ENCODE data around the gene IFT25.

The IFT25 gene

GRCh38 chr1:53929246-53929960 lies 16.1 kb downstream of the IFT25 start:
- no peak for DNase-seq (ENCODE audit: low read depth)

- DNase-seq (ENCODE audit: low read depth) = no peak
Measured at GRCh38 chr1:53927376-53927881, 18.1 kb downstream of the IFT25 start.

- no peak for DNase-seq (ENCODE audit: low read depth)
Measured at GRCh38 chr1:53919675-53920066, 25.8 kb downstream of the IFT25 start.

GRCh38 chr1:53918343-53918742 lies 27.2 kb downstream of the IFT25 start:
- no peak for DNase-seq (ENCODE audit: low read depth)

- DNase-seq (ENCODE audit: low read depth) = no peak
Measured at GRCh38 chr1:53913352-53914033, 32.0 kb downstream of the IFT25 start.

- no peak for DNase-seq (ENCODE audit: low read depth)
Measured at GRCh38 chr1:53911442-53911841, 34.1 kb downstream of the IFT25 start.

- DNase-seq (ENCODE audit: low read depth) = no peak
Measured at GRCh38 chr1:53909946-53910345, 35.6 kb downstream of the IFT25 start.

GRCh38 chr1:53906121-53906520 lies 39.4 kb downstream of the IFT25 start:
- DNase-seq (ENCODE audit: low read depth) = no peak

- DNase-seq (ENCODE audit: low read depth) = no peak
Measured at GRCh38 chr1:53905509-53905908, 40.0 kb downstream of the IFT25 start.

- DNase-seq (ENCODE audit: low read depth) = no peak
Measured at GRCh38 chr1:53902235-53903138, 43.0 kb downstream of the IFT25 start.

- no peak for DNase-seq (ENCODE audit: low read depth)
Measured at GRCh38 chr1:53899708-53900107, 45.8 kb downstream of the IFT25 start.

GRCh38 chr1:53899206-53899628 lies 46.3 kb downstream of the IFT25 start:
- DNase-seq (ENCODE audit: low read depth) = no peak

GRCh38 chr1:53896635-53897229 lies 48.8 kb downstream of the IFT25 start:
- DNase-seq (ENCODE audit: low read depth) = peak; percentile 85

- no peak for DNase-seq (ENCODE audit: low read depth)
Measured at GRCh38 chr1:53895421-53895820, 50.1 kb downstream of the IFT25 start.

GRCh38 chr1:53894644-53895043 lies 50.9 kb downstream of the IFT25 start:
- no peak for DNase-seq (ENCODE audit: low read depth)

- no peak for DNase-seq (ENCODE audit: low read depth)
Measured at GRCh38 chr1:53893999-53894636, 51.4 kb downstream of the IFT25 start, which contains the start of gene DIO1. DIO1 (plus strand) TSS chr1:53894187; CDS start chr1:53894211, 24 bp downstream.

GRCh38 chr1:53892911-53893310 lies 52.6 kb downstream of the IFT25 start:
- no peak for DNase-seq (ENCODE audit: low read depth)

- no peak for DNase-seq (ENCODE audit: low read depth)
Measured at GRCh38 chr1:53891678-53892077, 53.8 kb downstream of the IFT25 start.

- no peak for DNase-seq (ENCODE audit: low read depth)
Measured at GRCh38 chr1:53891018-53891417, 54.5 kb downstream of the IFT25 start.

- no peak for DNase-seq (ENCODE audit: low read depth)
Measured at GRCh38 chr1:53890522-53890941, 55.0 kb downstream of the IFT25 start.

All from GM04503 (cell line).